Thymus (tissue), 11 donors: ENCODE measurements around the gene SCN9A. TPM values are rescaled to one million over a fixed set of nuclear protein-coding genes. Genes with fewer than 3 reads are reported as not detected.

Source experiments
- DNase-seq, 9 donors: peaks; one replicate each; pipeline ENCODE4 v3.0.0-alpha.2; 2013; ENCODE audit warnings: low spot score in 9 of 9, low read depth in 6 of 9, missing footprints in 1 of 9
- H3K27ac ChIP-seq, 2 donors: one replicate each; pipeline ENCODE4 v1.5.1; 2013; ENCODE audit warnings: control low read depth in 1 of 2, low read depth in 1 of 2, low read length in 1 of 2, mild to moderate bottlenecking in 1 of 2, moderate library complexity in 1 of 2
- H3K27me3 ChIP-seq, 2 donors: one replicate each; pipeline ENCODE4 v1.5.1; 2013; ENCODE audit warnings: low read length in 1 of 2; ENCODE audit not compliant: control insufficient read depth in 2 of 2, insufficient read depth in 1 of 2
- H3K36me3 ChIP-seq, 2 donors: one replicate each; pipeline ENCODE4 v1.5.1; 2013; ENCODE audit warnings: low read length in 1 of 2, mild to moderate bottlenecking in 1 of 2, moderate library complexity in 1 of 2; ENCODE audit not compliant: control insufficient read depth in 2 of 2, insufficient read depth in 2 of 2
- H3K4me1 ChIP-seq, 2 donors: one replicate each; pipeline ENCODE4 v1.5.1; 2013; ENCODE audit warnings: low read length in 2 of 2; ENCODE audit not compliant: control insufficient read depth in 2 of 2, insufficient read depth in 2 of 2
- H3K4me3 ChIP-seq, 2 donors: one replicate each; pipeline ENCODE4 v1.5.1; 2013; ENCODE audit warnings: low read length in 2 of 2, control low read depth in 1 of 2, mild to moderate bottlenecking in 1 of 2
- H3K9me3 ChIP-seq, 2 donors: one replicate each; pipeline ENCODE4 v1.5.1; 2013; ENCODE audit warnings: low read length in 1 of 2, mild to moderate bottlenecking in 1 of 2; ENCODE audit not compliant: control insufficient read depth in 2 of 2, insufficient read depth in 1 of 2
- WGBS: extraction: QIAGEN DNeasy Blood & Tissue Kit; methylation state at CpG from one replicate; pipeline ENCODE4 v1.1.7; 2013; 5-methylcytosine and 5-hydroxymethylcytosine counted together
- polyA plus RNA-seq: library from polyadenylated mRNA; stranded (reverse); fragments of 200-250 nt; gene quantifications from one replicate; pipeline ENCODE4 v1.2.3, GENCODE V29; 2013
- total RNA-seq: library from RNA; stranded (reverse); fragments of 120-200 nt; gene quantifications from one replicate; pipeline ENCODE4 v1.2.4, GENCODE V29; 2013
- donor health status: healthy.

The SCN9A gene
- total and polyA plus RNA-seq, 2 donors: 1.2 to 5.6 TPM

- Histone ChIP-seq H3K4me3 (no peak overlapping the region), H3K36me3 (no peaks in the 10 kb centered on the region), H3K27me3 (no peaks in the 10 kb centered on the region), H3K9me3 (no peaks in the 10 kb centered on the region), H3K27ac (no peak overlapping the region), H3K4me1 (no peaks in the 10 kb centered on the region)
- WGBS: 79% methylated on average over 3 of the region's 3 CpGs
- DNase-seq: no peak
Measured at GRCh38 chr2:166302036-166302435, 73.7 kb downstream of the SCN9A start.

- Histone ChIP-seq H3K4me3 (no peak overlapping the region), H3K4me1 (no peaks in the 10 kb centered on the region), H3K27me3 (no peaks in the 10 kb centered on the region), H3K36me3 (no peaks in the 10 kb centered on the region), H3K27ac (no peak overlapping the region), H3K9me3 (no peaks in the 10 kb centered on the region)
- no peak for DNase-seq
- WGBS: 98% methylated on average over 2 of the region's 2 CpGs
Measured at GRCh38 chr2:166297951-166298350, 77.8 kb downstream of the SCN9A start.

GRCh38 chr2:166293984-166294383 is 81.8 kb downstream of the SCN9A start:
- Histone ChIP-seq H3K27ac (no peak overlapping the region), H3K27me3 (no peaks in the 10 kb centered on the region), H3K36me3 (no peaks in the 10 kb centered on the region), H3K4me1 (no peaks in the 10 kb centered on the region), H3K4me3 (no peak overlapping the region), H3K9me3 (no peaks in the 10 kb centered on the region)
- DNase-seq: no peak
- WGBS: 93% methylated on average over 1 of the region's 1 CpG

DNA sequence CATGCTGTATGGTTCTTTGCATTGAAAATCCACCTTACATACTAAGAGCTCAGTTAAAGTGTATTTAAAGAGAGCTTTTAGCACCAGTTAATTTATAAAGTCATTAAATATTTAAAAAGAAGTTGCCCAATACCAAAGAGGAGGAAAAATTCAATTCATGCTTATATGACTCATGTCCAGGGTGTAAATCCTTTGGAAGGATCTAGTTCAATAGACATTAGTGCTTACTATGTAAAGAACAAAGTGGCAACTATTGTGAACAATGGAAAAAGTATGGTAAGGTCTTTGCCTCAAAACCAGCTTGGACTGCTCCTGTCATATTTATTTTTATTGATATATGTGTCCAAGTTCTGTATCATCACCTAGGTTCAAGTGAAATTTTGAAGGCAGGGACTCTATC is 90.5 kb downstream of the SCN9A start:
- Histone ChIP-seq H3K9me3 (no peaks in the 10 kb centered on the region), H3K36me3 (no peaks in the 10 kb centered on the region), H3K27me3 (no peaks in the 10 kb centered on the region), H3K4me3 (no peak overlapping the region), H3K4me1 (no peaks in the 10 kb centered on the region), H3K27ac (no peak overlapping the region)
- DNase-seq: no peak

DNA sequence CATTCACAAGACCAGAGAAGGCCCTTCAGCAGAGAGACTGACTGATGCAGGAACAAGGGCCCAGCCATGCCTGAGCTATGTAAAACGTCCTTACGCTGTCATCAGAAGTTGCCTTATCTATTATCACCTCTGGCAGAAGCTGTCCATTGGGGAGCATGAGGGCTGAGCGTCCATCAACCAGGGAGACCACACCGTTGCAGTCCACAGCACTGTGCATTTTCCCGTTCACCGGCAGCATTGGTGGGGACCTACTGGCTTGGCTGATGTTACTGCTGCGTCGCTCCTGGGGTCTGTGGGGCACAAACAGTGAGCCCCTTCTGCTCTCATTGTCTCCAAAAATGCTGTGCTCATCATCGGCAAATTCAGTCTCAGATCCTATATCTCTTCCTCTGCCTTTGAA is 91.4 kb downstream of the SCN9A start:
- Histone ChIP-seq H3K4me3 (no peak overlapping the region), H3K4me1 (no peaks in the 10 kb centered on the region), H3K27me3 (no peaks in the 10 kb centered on the region), H3K36me3 (no peaks in the 10 kb centered on the region), H3K27ac (no peak overlapping the region), H3K9me3 (no peaks in the 10 kb centered on the region)
- 98% methylated on average over 9 of the region's 9 CpGs for WGBS
- no peak for DNase-seq

DNA sequence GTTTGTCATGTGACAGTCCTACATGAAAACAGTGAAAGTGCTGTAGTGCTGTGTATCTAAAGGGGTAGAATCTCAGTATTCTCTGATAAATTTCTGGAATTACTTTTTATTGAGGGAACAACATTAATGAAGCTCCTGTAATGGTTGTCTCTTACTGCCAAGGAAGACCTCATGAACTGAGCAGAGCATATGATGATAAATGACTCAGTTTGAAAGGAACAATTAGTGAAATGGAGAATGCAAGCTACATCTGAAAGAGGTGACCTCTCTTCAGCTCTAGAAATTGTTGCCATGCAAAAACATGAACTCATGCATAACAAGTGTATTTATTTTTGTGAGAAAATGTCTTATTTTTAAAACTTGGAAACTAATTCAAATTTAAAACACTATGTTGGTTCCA is 93.6 kb downstream of the SCN9A start:
- Histone ChIP-seq H3K36me3 (no peaks in the 10 kb centered on the region), H3K9me3 (no peaks in the 10 kb centered on the region), H3K27me3 (no peaks in the 10 kb centered on the region), H3K27ac (no peak overlapping the region), H3K4me3 (no peak overlapping the region), H3K4me1 (no peaks in the 10 kb centered on the region)
- DNase-seq: no peak

- Histone ChIP-seq H3K36me3 (no peaks in the 10 kb centered on the region), H3K4me3 (no peak overlapping the region), H3K9me3 (no peaks in the 10 kb centered on the region), H3K27me3 (no peaks in the 10 kb centered on the region), H3K27ac (no peak overlapping the region), H3K4me1 (no peaks in the 10 kb centered on the region)
- 96% methylated on average over 4 of the region's 4 CpGs for WGBS
- no peak for DNase-seq
Measured at GRCh38 chr2:166278856-166279255, 96.9 kb downstream of the SCN9A start.

- no peaks in the 10 kb centered on the region for H3K27me3 ChIP-seq
Measured at GRCh38 chr2:166270376-166270775, 105.4 kb downstream of the SCN9A start.

GRCh38 chr2:166269322-166269721 is 106.4 kb downstream of the SCN9A start:
- Histone ChIP-seq H3K27me3 (no peaks in the 10 kb centered on the region), H3K9me3 (no peaks in the 10 kb centered on the region), H3K4me1 (no peaks in the 10 kb centered on the region), H3K36me3 (no peaks in the 10 kb centered on the region), H3K27ac (no peak overlapping the region), H3K4me3 (no peak overlapping the region)
- DNase-seq: no peak

More at GRCh38 chr2:166270376-166270775, 105.4 kb downstream of the SCN9A start:
- Histone ChIP-seq H3K9me3 (no peaks in the 10 kb centered on the region), H3K4me3 (no peak overlapping the region), H3K27ac (no peak overlapping the region), H3K36me3 (no peaks in the 10 kb centered on the region), H3K4me1 (no peaks in the 10 kb centered on the region)
- no peak for DNase-seq
- WGBS: 97% methylated on average over 6 of the region's 6 CpGs

GRCh38 chr2:166257859-166258258 is 117.9 kb downstream of the SCN9A start:
- Histone ChIP-seq H3K4me1 (no peaks in the 10 kb centered on the region), H3K27ac (no peak overlapping the region), H3K36me3 (no peaks in the 10 kb centered on the region), H3K4me3 (no peak overlapping the region), H3K27me3 (no peaks in the 10 kb centered on the region), H3K9me3 (no peaks in the 10 kb centered on the region)
- no peak for DNase-seq
